Ishikawa (cell line): Measurements from ENCODE around the gene PTGS1.

ENCODE experiments used
- CEBPB ChIP-seq: IDR thresholded peaks from 2 replicates; pipeline ENCODE4 v1.6.1; 2012
- EP300 ChIP-seq: IDR thresholded peaks from 2 replicates; pipeline ENCODE4 v1.6.1; 2012; ENCODE audit warnings: borderline replicate concordance
- FOXM1 ChIP-seq: IDR thresholded peaks from 2 replicates; pipeline ENCODE4 v1.6.1; 2012; ENCODE audit warnings: low read depth, borderline replicate concordance
- RAD21 ChIP-seq: IDR thresholded peaks from 2 replicates; pipeline ENCODE4 v1.6.1; 2012; ENCODE audit warnings: low read depth
- YY1 ChIP-seq: IDR thresholded peaks from 2 replicates; pipeline ENCODE4 v1.6.1; 2012; ENCODE audit warnings: low read depth
- ZBTB7A ChIP-seq: IDR thresholded peaks from 2 replicates; pipeline ENCODE4 v1.6.1; 2012; ENCODE audit warnings: low read depth
- TF ChIP-seq, protein P1 (sequence below): IDR thresholded peaks from 2 replicates; pipeline ENCODE4 v1.6.1; 2012; ENCODE audit warnings: low read depth, mild to moderate bottlenecking
- TF ChIP-seq, protein P2 (sequence below): IDR thresholded peaks from 2 replicates; pipeline ENCODE4 v1.6.1; 2012

DNA sequence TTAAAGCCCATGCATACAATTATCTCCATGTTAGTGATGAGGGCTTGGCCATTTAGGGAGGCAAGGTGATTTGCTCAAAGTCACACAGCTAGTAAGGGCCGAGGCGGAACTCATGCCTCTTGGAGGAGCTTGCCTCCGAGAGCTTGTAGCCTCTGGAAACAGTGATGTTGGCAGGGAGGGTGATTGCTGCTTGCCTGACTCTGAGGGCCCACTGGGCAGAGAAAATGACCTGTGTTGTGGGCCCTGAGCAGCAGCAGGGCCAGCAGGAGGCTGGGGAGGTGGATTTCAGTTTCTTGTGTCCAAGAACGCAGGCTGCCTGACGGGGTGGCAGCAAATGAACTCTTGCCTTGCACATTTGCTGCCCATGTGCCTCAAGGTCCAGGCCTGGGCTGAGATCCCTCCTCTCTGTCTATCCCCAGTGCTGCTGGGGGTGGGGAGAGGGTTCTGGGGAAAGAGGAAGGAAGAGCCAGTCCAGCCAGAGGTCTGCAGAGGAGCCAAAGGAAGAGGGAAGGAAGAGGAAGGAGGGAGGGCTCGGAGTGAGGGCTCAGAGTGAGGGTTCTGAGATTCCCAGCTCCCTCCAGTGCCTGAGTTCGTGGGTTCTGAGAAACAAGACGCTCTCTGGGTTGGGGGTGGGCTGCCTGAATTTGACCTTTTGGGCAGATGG, 16.2 kb upstream of the PTGS1 start:
- TF ChIP-seq CEBPB: no peak
- TF ChIP-seq ZBTB7A: no peak
- TF ChIP-seq RAD21: no peak
- no peak for TF ChIP-seq YY1
- TF ChIP-seq EP300: no peak
- TF ChIP-seq, protein P1, sequence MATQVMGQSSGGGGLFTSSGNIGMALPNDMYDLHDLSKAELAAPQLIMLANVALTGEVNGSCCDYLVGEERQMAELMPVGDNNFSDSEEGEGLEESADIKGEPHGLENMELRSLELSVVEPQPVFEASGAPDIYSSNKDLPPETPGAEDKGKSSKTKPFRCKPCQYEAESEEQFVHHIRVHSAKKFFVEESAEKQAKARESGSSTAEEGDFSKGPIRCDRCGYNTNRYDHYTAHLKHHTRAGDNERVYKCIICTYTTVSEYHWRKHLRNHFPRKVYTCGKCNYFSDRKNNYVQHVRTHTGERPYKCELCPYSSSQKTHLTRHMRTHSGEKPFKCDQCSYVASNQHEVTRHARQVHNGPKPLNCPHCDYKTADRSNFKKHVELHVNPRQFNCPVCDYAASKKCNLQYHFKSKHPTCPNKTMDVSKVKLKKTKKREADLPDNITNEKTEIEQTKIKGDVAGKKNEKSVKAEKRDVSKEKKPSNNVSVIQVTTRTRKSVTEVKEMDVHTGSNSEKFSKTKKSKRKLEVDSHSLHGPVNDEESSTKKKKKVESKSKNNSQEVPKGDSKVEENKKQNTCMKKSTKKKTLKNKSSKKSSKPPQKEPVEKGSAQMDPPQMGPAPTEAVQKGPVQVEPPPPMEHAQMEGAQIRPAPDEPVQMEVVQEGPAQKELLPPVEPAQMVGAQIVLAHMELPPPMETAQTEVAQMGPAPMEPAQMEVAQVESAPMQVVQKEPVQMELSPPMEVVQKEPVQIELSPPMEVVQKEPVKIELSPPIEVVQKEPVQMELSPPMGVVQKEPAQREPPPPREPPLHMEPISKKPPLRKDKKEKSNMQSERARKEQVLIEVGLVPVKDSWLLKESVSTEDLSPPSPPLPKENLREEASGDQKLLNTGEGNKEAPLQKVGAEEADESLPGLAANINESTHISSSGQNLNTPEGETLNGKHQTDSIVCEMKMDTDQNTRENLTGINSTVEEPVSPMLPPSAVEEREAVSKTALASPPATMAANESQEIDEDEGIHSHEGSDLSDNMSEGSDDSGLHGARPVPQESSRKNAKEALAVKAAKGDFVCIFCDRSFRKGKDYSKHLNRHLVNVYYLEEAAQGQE: no peak
- TF ChIP-seq FOXM1: no peak
- TF ChIP-seq, protein P2, sequence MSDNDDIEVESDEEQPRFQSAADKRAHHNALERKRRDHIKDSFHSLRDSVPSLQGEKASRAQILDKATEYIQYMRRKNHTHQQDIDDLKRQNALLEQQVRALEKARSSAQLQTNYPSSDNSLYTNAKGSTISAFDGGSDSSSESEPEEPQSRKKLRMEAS: no peak
